Measurements from ENCODE around the gene AGPAT4. TPM values are rescaled to one million over a fixed set of nuclear protein-coding genes. Genes with fewer than 3 reads are reported as not detected.

Gene AGPAT4
- total and polyA plus RNA-seq, 2 donors (not counting 1 experiment from before 2014, with no cell fraction given) = 4.4 to 6.1 TPM

GRCh38 chr6:161222706-161223234, 51.1 kb downstream of the AGPAT4 start:
- H3K27ac ChIP-seq (ENCODE audit: low read length in 2 of 2) = no peak overlapping the region
- Mint-ChIP-seq H3K9me3 (ENCODE audit: insufficient read depth) (no peaks in the 10 kb centered on the region), H3K27ac (no peak overlapping the region), H3K4me1 (peaks cover 4% of the 10 kb centered on the region), H3K27me3 (no peaks in the 10 kb centered on the region), H3K4me3 (no peak overlapping the region)
- no peak for DNase-seq
- no peaks in the 10 kb centered on the region for H4K20me1 ChIP-seq (ENCODE audit: control insufficient read depth, insufficient read depth, low read length, poor library complexity, severe bottlenecking)
- TF ChIP-seq CTCF (IDR thresholded peaks at IDR 0.05) (no peak), EZH2 (IDR thresholded peaks at IDR 0.05; ENCODE audit: borderline replicate concordance, insufficient read depth, low read depth, low read length, poor library complexity, severe bottlenecking) (no peak)
- H2AFZ ChIP-seq (ENCODE audit: insufficient read depth, low read depth, low read length, poor library complexity, severe bottlenecking) = no peak overlapping the region
- no peaks in the 10 kb centered on the region for H3K27me3 ChIP-seq (replicated peaks in 1 of 4; ENCODE audit: control extremely low read depth in 1 of 4, control insufficient read depth in 3 of 4, insufficient read depth in 4 of 4, low read length in 3 of 4)
- POLR2A ChIA-PET = no interaction called here
- no peak overlapping the region for H3K9ac ChIP-seq (ENCODE audit: low read length)
- H3K4me3 ChIP-seq (ENCODE audit: control extremely low read depth in 1 of 5, extremely low read depth in 1 of 5, insufficient read depth in 1 of 5, low read depth in 2 of 5, low read length in 4 of 5) = no peak overlapping the region
- H3K9me3 ChIP-seq (ENCODE audit: control extremely low read depth in 1 of 3, control insufficient read depth in 2 of 3, insufficient read depth in 1 of 3, low read length in 2 of 3) = no peaks in the 10 kb centered on the region
- H3K36me3 ChIP-seq (replicated peaks in 1 of 2; ENCODE audit: control extremely low read depth in 1 of 2, control insufficient read depth in 1 of 2, extremely low read depth in 1 of 2, insufficient read depth in 2 of 2, low read length in 1 of 2) = no peaks in the 10 kb centered on the region
- no peaks in the 10 kb centered on the region for H3K4me1 ChIP-seq (ENCODE audit: control insufficient read depth in 2 of 2, insufficient read depth in 2 of 2, low read length in 2 of 2)
- WGBS (ENCODE audit: insufficient coverage) = 91% methylated on average over 8 of the region's 8 CpGs
- no peak overlapping the region for H3K4me2 ChIP-seq (replicated peaks; ENCODE audit: low read depth, low read length, poor library complexity, severe bottlenecking)
- no peak for ATAC-seq (ENCODE audit: low read depth)
- no peaks in the 10 kb centered on the region for H3K79me2 ChIP-seq (ENCODE audit: control insufficient read depth, insufficient read depth, low read length)
- intact Hi-C loops (cut with micrococcal nuclease) = no loop called here
- CTCF ChIA-PET = no interaction called here

DNA sequence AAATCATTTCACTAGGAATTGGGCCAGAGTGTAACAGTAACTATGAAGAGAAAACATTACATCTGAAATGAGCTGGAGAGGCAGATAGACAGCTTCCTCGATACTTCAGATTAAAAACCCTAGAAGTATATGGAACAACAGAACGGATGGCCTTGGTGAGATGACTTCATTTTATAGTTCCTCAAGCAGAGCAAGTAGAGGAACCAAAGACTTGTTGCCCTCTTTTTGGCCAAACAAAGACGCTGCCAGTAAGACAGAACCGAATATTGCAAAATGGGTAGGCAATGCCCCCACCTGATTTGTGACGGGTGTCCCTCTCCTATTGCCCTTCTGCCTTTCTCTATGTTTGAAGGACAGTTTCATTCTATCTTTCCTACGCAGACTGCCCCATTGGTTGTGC, 53.5 kb downstream of the AGPAT4 start:
- DNase-seq (no peak), ATAC-seq (ENCODE audit: low read depth) (no peak)
- H3K9ac ChIP-seq (ENCODE audit: low read length) = no peak overlapping the region
- no peaks in the 10 kb centered on the region for H3K4me1 ChIP-seq (ENCODE audit: control insufficient read depth in 2 of 2, insufficient read depth in 2 of 2, low read length in 2 of 2)
- no peak overlapping the region for H3K27ac ChIP-seq (ENCODE audit: low read length in 2 of 2)
- CTCF ChIA-PET = no interaction called here
- no peak overlapping the region for H3K4me2 ChIP-seq (replicated peaks; ENCODE audit: low read depth, low read length, poor library complexity, severe bottlenecking)
- no peaks in the 10 kb centered on the region for H4K20me1 ChIP-seq (ENCODE audit: control insufficient read depth, insufficient read depth, low read length, poor library complexity, severe bottlenecking)
- no peaks in the 10 kb centered on the region for H3K9me3 ChIP-seq (ENCODE audit: control extremely low read depth in 1 of 3, control insufficient read depth in 2 of 3, insufficient read depth in 1 of 3, low read length in 2 of 3)
- Mint-ChIP-seq H3K4me1 (no peaks in the 10 kb centered on the region), H3K27me3 (no peaks in the 10 kb centered on the region), H3K9me3 (ENCODE audit: insufficient read depth) (peaks cover 2% of the 10 kb centered on the region), H3K4me3 (no peak overlapping the region), H3K27ac (no peak overlapping the region)
- H3K27me3 ChIP-seq (replicated peaks in 1 of 4; ENCODE audit: control extremely low read depth in 1 of 4, control insufficient read depth in 3 of 4, insufficient read depth in 4 of 4, low read length in 3 of 4) = no peaks in the 10 kb centered on the region
- 93% methylated on average over 5 of the region's 6 CpGs for WGBS (ENCODE audit: insufficient coverage)
- POLR2A ChIA-PET = no interaction called here
- H2AFZ ChIP-seq (ENCODE audit: insufficient read depth, low read depth, low read length, poor library complexity, severe bottlenecking) = no peak overlapping the region
- TF ChIP-seq EZH2 (IDR thresholded peaks at IDR 0.05; ENCODE audit: borderline replicate concordance, insufficient read depth, low read depth, low read length, poor library complexity, severe bottlenecking) (no peak), CTCF (IDR thresholded peaks at IDR 0.05) (no peak)
- H3K36me3 ChIP-seq (replicated peaks in 1 of 2; ENCODE audit: control extremely low read depth in 1 of 2, control insufficient read depth in 1 of 2, extremely low read depth in 1 of 2, insufficient read depth in 2 of 2, low read length in 1 of 2) = no peaks in the 10 kb centered on the region
- intact Hi-C loops (cut with micrococcal nuclease) = no loop called here
- H3K4me3 ChIP-seq (ENCODE audit: control extremely low read depth in 1 of 5, extremely low read depth in 1 of 5, insufficient read depth in 1 of 5, low read depth in 2 of 5, low read length in 4 of 5) = no peak overlapping the region
- no peaks in the 10 kb centered on the region for H3K79me2 ChIP-seq (ENCODE audit: control insufficient read depth, insufficient read depth, low read length)

All from B cell (primary cell).